ENCODE results near the gene GFRA4. TPM values are rescaled to one million over a fixed set of nuclear protein-coding genes. Genes with fewer than 3 reads are reported as not detected.

Gene GFRA4
- total RNA-seq, 4 donors from 2014 or later: not detected

DNA sequence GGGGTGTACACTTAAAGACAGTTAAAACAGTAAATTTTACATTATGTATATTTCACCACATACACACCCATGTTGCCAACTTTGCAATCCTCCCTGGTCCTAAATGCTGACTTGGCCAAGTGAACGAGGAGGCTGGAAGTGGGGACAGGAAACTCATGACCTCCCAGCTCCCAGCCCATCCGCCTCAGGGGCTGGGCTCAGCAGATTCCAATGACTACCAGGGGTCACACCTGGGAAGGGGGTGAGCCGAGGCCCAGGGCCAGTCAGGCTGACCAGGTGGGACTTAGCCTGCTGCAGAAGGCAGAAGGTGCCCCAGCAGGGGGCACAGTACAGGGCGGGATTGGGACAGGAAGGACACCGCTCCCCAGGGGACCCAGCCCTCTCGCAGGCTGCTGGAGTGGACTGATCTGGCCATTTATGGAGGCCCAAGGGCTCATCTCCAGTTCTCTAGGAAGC is 46.8 kb upstream of the GFRA4 start:
- 49 to 50% methylated on average over 4 to 6 of the region's 6 CpGs for WGBS, 2 donors

DNA sequence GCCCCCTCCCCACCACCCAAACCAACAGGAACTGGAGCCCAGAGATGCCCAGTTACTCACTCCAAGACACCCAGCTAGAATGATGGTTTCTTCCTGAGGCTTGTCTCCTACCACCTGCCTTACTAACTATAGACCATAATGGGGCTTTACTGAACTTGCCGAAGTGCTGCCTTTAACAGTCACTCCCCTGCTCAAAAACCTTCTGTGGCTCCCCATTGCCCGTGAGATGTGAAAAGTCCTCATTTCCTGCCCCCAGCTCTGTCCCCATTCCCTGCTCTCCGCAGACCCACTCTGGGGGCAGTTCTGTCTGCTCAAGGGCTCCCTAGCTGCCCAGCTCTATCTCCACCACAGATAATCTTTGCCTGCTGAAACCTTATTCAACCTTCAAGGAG is 44.3 kb upstream of the GFRA4 start:
- H3K36me3 ChIP-seq: no peaks in the 10 kb centered on the region
- H3K4me3 ChIP-seq: no peak overlapping the region
- no peak for DNase-seq
- H3K4me1 ChIP-seq: peaks cover 0 to 15% (median 5%) of the 10 kb centered on the region in 3 donors
- WGBS, 2 donors: 77 to 91% methylated on average over 3 of the region's 3 CpGs
- H3K27me3 ChIP-seq: no peaks in the 10 kb centered on the region
- intact Hi-C loops (cut with DNase I): no loop called here
- TF ChIP-seq POLR2A (IDR thresholded peaks at IDR 0.05): no peak
- TF ChIP-seq, protein P1, sequence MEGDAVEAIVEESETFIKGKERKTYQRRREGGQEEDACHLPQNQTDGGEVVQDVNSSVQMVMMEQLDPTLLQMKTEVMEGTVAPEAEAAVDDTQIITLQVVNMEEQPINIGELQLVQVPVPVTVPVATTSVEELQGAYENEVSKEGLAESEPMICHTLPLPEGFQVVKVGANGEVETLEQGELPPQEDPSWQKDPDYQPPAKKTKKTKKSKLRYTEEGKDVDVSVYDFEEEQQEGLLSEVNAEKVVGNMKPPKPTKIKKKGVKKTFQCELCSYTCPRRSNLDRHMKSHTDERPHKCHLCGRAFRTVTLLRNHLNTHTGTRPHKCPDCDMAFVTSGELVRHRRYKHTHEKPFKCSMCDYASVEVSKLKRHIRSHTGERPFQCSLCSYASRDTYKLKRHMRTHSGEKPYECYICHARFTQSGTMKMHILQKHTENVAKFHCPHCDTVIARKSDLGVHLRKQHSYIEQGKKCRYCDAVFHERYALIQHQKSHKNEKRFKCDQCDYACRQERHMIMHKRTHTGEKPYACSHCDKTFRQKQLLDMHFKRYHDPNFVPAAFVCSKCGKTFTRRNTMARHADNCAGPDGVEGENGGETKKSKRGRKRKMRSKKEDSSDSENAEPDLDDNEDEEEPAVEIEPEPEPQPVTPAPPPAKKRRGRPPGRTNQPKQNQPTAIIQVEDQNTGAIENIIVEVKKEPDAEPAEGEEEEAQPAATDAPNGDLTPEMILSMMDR (IDR thresholded peaks at IDR 0.05): no peak
- no peak overlapping the region for H3K27ac ChIP-seq
- no peaks in the 10 kb centered on the region for H3K9me3 ChIP-seq

More for the DNA sequence above, 46.8 kb upstream of the GFRA4 start:
- H3K4me1 ChIP-seq: peaks cover 0 to 15% (median 5%) of the 10 kb centered on the region in 3 donors
- no peak for DNase-seq
- H3K27me3 ChIP-seq: no peaks in the 10 kb centered on the region
- H3K36me3 ChIP-seq: no peaks in the 10 kb centered on the region
- H3K4me3 ChIP-seq: no peak overlapping the region
- TF ChIP-seq POLR2A (IDR thresholded peaks at IDR 0.05): no peak
- TF ChIP-seq, protein P1 (IDR thresholded peaks at IDR 0.05): no peak
- intact Hi-C loops (cut with DNase I): loop anchor here (5.0 kb wide), 1 partner anchor 33 kb away; no protein-coding TSS in a partner anchor
- peak overlapping the region in 2 of 4 donors; percentile 29 to 66 for H3K27ac ChIP-seq
- no peaks in the 10 kb centered on the region for H3K9me3 ChIP-seq

DNA sequence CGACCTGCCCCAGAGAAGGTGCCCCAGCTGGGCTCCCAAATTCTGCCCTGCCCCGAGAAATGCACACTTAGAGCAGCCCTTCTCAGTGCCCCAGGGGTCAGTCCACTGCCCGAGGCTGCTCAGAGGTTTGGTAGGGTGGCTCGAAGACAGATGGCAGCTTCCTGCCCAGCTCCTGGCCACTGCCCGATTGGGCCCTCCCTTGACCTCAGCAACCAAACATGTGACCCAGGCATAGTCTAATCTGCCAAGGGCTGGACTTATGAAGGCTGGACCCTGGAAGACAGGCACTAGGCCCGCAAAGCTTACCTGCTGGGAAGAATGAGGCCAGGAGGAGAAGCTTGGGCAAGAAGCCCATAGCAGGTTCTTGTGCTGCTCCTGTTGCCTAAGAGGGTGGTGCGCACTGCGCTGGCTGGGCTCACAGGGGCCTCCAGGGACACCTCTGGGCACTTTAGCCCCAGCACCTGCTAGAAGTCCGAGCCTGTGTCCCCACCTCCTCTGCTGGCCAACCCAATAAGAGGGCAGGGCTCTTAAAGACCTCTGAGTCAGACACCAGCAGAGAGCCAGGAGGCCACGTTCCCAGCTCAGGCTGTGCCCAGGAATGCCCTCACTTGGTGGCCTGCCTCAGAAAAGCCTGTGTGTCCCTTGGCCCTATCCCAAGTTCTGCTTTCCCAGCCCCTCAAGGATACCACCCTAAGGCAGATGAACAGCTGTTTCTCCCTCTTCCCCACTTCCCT is 43.7 kb upstream of the GFRA4 start:
- DNase-seq: no peak

DNA sequence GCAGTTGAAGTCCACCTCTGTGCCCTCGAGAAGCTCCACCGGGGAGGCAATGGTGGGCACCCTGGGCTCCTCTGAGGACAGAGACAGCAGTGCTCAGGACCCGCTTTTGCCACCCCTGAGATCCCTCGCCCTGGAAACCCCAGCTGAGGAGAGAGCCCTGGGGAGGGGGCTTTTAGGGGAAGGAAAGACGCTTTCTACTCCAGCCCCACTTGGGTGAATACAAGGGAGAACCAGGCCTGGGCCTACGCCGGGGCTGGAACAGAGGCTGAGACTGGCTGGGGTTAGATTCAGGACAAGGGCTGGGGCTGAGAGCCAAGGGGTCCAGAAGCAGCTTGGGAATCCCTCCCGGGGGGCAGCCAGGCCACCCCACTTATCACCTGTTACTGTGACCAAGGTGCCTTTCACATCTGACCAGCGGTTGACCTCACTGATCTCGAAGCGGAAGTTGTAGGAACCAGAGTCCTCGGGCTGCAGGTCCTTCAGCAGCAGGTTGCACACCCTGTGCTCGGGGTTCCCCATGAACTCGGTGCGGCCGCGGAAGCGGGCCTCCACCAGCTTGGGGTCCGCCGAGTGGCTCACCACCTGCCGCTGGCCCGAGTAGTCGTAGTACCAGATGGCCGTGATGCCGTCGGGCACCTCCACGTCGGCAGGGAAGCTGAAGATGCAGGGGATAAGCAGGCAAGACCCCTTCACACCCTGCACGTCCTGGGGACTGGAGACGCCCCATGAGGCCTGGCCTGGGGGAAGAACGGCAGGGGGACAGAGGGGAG is 43.0 kb upstream of the GFRA4 start:
- Histone ChIP-seq H3K27ac (no peak overlapping the region), H3K9me3 (no peaks in the 10 kb centered on the region), H3K27me3 (no peaks in the 10 kb centered on the region), H3K36me3 (no peaks in the 10 kb centered on the region), H3K4me1 (peaks cover 0 to 12% (median 5%) of the 10 kb centered on the region in 3 donors), H3K4me3 (no peak overlapping the region)
- intact Hi-C loops (cut with DNase I): no loop called here
- TF ChIP-seq, protein P1 (IDR thresholded peaks at IDR 0.05): no peak
- no peak for TF ChIP-seq POLR2A (IDR thresholded peaks at IDR 0.05)
- no peak for DNase-seq
- 82 to 84% methylated on average over 5 to 9 of the region's 31 CpGs for WGBS, 2 donors

More for the DNA sequence above, 43.7 kb upstream of the GFRA4 start:
- Histone ChIP-seq H3K4me3 (no peak overlapping the region), H3K9me3 (no peaks in the 10 kb centered on the region), H3K27me3 (no peaks in the 10 kb centered on the region), H3K36me3 (no peaks in the 10 kb centered on the region), H3K4me1 (peaks cover 0 to 15% (median 5%) of the 10 kb centered on the region in 3 donors), H3K27ac (no peak overlapping the region)
- 40 to 80% methylated on average over 1 to 7 of the region's 10 CpGs for WGBS, 2 donors
- no peak for TF ChIP-seq POLR2A (IDR thresholded peaks at IDR 0.05)
- TF ChIP-seq, protein P1 (IDR thresholded peaks at IDR 0.05): no peak
- intact Hi-C loops (cut with DNase I): no loop called here

DNA sequence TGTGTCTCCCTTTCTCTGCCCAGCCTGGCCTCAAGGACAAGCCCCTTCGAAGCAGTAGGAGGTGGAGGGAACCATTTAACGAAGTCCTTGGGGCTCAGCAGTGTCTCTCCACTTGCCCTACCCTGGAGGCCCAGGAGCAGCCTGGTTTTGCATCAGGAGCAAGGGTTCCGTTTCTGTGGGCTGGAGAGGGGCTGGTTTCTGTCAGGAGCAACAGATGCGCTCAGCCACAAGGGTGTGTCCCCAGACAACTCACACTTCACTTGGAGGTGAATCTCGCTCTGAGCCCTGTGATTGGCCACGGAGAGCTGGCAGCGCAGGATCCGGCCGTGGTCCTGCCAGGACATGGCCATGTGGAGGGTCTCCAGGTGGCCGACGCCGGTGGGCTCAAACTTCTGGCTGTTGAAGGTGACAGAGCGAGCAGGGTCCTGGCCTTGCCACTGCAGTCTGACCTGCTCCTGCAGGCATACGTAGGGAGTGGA is 42.3 kb upstream of the GFRA4 start:
- Histone ChIP-seq H3K4me1 (peaks cover 0 to 6% (median 2%) of the 10 kb centered on the region in 3 donors), H3K9me3 (no peaks in the 10 kb centered on the region), H3K4me3 (no peak overlapping the region), H3K27ac (no peak overlapping the region), H3K27me3 (no peaks in the 10 kb centered on the region), H3K36me3 (no peaks in the 10 kb centered on the region)
- no peak for TF ChIP-seq POLR2A (IDR thresholded peaks at IDR 0.05)
- TF ChIP-seq, protein P1 (IDR thresholded peaks at IDR 0.05): no peak
- intact Hi-C loops (cut with DNase I): no loop called here
- 90% methylated on average over 2 of the region's 14 CpGs; no CpG with 5 or more reads in 1 of the 2 donors for WGBS, 2 donors
- DNase-seq: no peak
